NCI-H2029 (cell line): Measurements from ENCODE around the gene KCNQ1.

ENCODE experiments used
- DNase-seq: peaks from one replicate; lab custom pipeline; 2025; lab: John Stamatoyannopoulos, UW

KCNQ1 gene

GRCh38 chr11:2808850-2809846 is 364.3 kb downstream of the KCNQ1 start:
- no peak for DNase-seq

- DNase-seq, result no peak
Measured at GRCh38 chr11:2809854-2810253, 365.0 kb downstream of the KCNQ1 start.

GRCh38 chr11:2810411-2811205 is 365.8 kb downstream of the KCNQ1 start:
- DNase-seq, result no peak

GRCh38 chr11:2811206-2812091 is 366.6 kb downstream of the KCNQ1 start:
- DNase-seq, result no peak

DNA sequence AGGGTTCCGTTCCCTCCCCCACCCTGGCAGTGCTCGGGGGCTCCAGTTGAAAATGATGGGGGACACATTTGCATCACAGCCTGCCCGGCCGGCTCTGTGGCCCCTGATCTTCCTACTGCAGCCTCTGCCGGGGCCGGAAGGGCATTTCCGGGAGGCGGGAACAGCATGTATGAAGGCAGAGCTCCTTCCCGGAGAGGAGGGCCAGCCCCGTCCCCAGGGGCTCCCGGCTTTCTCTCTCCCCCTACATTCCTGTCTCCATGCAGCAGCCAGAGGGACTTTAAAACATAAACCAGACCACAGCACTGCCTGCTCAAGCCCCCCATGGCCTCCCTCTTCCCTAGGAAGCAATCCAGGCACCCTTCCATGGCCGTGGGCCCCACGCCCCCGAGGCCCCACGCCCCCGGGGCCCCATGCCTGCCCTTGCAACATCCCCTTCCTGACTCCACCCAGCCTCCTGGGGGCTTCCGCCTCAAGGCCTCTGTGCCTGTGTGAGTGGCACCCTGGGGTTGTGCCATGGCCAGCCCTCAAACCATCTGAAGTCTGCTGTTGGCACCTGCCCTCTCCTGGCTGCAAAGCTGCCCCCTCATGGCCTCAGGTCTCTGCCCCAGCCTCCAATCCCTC is 367.7 kb downstream of the KCNQ1 start:
- DNase-seq, result no peak

GRCh38 chr11:2813141-2813908 is 368.5 kb downstream of the KCNQ1 start:
- no peak for DNase-seq

GRCh38 chr11:2813968-2814367 is 369.2 kb downstream of the KCNQ1 start:
- DNase-seq, result no peak

GRCh38 chr11:2814751-2815150 is 369.9 kb downstream of the KCNQ1 start:
- no peak for DNase-seq

- no peak for DNase-seq
Measured at GRCh38 chr11:2815762-2816496, 371.1 kb downstream of the KCNQ1 start.

- no peak for DNase-seq
Measured at GRCh38 chr11:2816523-2816922, 371.7 kb downstream of the KCNQ1 start.

- no peak for DNase-seq
Measured at GRCh38 chr11:2816941-2817421, 372.2 kb downstream of the KCNQ1 start.

GRCh38 chr11:2817431-2817830 is 372.6 kb downstream of the KCNQ1 start:
- no peak for DNase-seq

DNA sequence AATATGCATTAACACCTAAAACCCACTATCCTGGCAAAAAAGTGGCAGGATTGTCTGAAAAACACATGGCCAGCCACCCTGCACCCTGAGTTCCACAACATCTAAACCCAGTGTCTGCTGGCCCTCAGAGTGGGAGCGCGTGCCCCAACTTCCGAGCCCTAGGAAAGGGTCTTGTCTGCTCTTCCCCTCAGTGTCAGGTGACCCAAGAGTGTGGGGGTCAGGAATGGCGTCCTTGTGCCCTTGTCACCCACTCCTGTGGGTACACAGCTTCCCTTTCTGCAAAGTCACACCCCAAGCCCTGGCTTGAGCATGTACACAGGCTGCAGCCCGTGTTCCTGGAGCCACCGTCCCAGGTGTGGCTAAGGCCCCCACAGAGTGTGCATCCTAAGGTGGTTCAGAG is 373.2 kb downstream of the KCNQ1 start:
- no peak for DNase-seq

DNA sequence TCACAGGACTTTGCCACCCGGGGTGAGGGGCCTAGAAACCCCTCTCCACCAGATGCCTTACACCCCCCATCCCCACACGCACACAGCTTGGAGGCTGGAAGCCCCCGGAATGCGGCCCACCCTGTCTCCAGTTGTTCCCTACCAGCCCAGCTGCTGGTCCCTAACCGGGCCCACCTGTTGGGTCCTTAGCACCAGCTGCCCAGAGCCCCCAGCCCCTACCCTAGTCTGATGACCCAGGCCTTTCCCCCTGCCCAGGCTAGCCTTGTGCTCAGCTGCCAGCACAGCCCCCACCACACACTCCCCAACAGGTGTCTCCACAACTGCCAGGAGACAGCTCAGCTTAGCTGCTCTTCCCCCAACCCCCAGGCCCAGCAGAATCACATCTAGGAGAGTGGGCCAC is 373.7 kb downstream of the KCNQ1 start:
- no peak for DNase-seq

DNA sequence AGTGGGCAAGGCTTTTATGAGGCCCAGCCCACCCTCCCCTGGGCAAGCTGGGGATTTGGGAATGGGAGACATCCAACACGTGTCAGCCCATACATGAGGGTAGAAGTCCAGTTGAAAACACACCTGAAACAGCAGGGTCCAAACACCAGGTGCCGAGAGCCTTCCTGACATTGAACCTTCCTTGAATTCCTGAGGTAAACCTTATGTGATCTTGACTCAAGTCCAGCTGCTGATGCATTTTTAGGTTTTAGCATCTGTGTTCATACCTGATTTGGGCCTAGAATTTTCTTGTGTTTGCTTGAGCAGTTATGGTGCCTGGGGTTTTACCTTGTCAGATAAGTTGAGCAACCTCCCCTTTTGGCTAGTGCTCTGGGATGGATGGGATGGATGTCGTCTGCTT is 374.5 kb downstream of the KCNQ1 start:
- no peak for DNase-seq

GRCh38 chr11:2820976-2821375 is 376.2 kb downstream of the KCNQ1 start:
- DNase-seq, result no peak

- no peak for DNase-seq
Measured at GRCh38 chr11:2821891-2822290, 377.1 kb downstream of the KCNQ1 start.

DNA sequence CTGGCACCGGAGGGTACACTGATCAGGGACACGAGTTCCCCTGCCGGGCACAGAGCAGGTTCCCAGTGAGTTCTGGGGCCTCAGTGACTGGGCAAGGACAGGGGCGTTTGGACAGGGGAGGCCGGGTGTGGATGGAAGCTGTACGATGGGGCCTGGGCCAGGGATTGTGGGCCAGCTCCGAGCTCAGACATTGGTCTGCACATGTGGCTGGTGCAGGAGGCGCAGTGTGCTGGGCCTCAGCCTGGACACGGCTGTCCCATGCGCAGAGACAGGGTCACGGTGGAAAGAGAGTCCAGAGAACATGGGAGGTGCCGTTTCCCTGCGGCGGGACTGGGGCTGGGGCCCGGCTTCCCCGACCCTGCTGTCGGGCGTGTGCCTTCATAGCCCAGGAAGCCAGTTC is 380.0 kb downstream of the KCNQ1 start:
- no peak for DNase-seq

- DNase-seq, result no peak
Measured at GRCh38 chr11:2825261-2825888, 380.6 kb downstream of the KCNQ1 start.
